GM12801 (cell line): ENCODE measurements around the gene KRTAP10-4.
"Not testable (repeated sequence)": the region's sequence is repeated elsewhere in the genome, so short reads cannot be mapped to it uniquely, and the experiment has no call there.

Experiments
- CTCF ChIP-seq: IDR thresholded peaks from one replicate; pipeline ENCODE4 v1.5.1; 2011; ENCODE audit warnings: control low read depth; ENCODE audit not compliant: insufficient read length; ENCODE audit errors: extremely low read depth

Gene KRTAP10-4

GRCh38 chr21:44575307-44576024 lies 1.9 kb downstream of the KRTAP10-4 start:
- TF ChIP-seq CTCF = no peak

- TF ChIP-seq CTCF = no peak
Measured at GRCh38 chr21:44576025-44576420, 2.5 kb downstream of the KRTAP10-4 start.

GRCh38 chr21:44578371-44579055 lies 5.0 kb downstream of the KRTAP10-4 start:
- no peak for TF ChIP-seq CTCF

GRCh38 chr21:44579056-44579832 lies 5.7 kb downstream of the KRTAP10-4 start:
- no peak for TF ChIP-seq CTCF

GRCh38 chr21:44579833-44580144 lies 6.3 kb downstream of the KRTAP10-4 start:
- no peak for TF ChIP-seq CTCF

GRCh38 chr21:44580231-44580821 lies 6.8 kb downstream of the KRTAP10-4 start, which contains the start of gene KRTAP10-5:
TSS of gene KRTAP10-5 (minus strand) at chr21:44580604. CDS start at chr21:44580578, 26 bp downstream.
- not testable (repeated sequence) for TF ChIP-seq CTCF

- no peak for TF ChIP-seq CTCF
Measured at GRCh38 chr21:44581158-44581557, 7.6 kb downstream of the KRTAP10-4 start.
